HG03521 (cell line): ENCODE data around the gene DPCD.
"Not testable (repeated sequence)": the region's sequence is repeated elsewhere in the genome, so short reads cannot be mapped to it uniquely, and the experiment has no call there.

Source experiments
- ATAC-seq: cut with Tn5 transposase; IDR thresholded peaks from one replicate; pipeline ENCODE4 v1.9.1; 2021; ENCODE audit warnings: mild to moderate bottlenecking, moderate library complexity; ENCODE audit not compliant: unreplicated experiment

The DPCD gene

GRCh38 chr10:101580486-101581399 is 7.4 kb upstream of the DPCD start:
- ATAC-seq, result no peak

GRCh38 chr10:101585841-101586240 is 2.3 kb upstream of the DPCD start:
- no peak for ATAC-seq

GRCh38 chr10:101588879-101589278 is 758 bp downstream of the DPCD start:
- ATAC-seq, result no peak

- ATAC-seq, result not testable (repeated sequence)
Measured at GRCh38 chr10:101593331-101593730, 5.2 kb downstream of the DPCD start.

- ATAC-seq, result no peak
Measured at GRCh38 chr10:101595591-101596433, 7.7 kb downstream of the DPCD start.

GRCh38 chr10:101597091-101597900 is 9.2 kb downstream of the DPCD start:
- no peak for ATAC-seq

- ATAC-seq, result no peak
Measured at GRCh38 chr10:101601541-101601940, 13.4 kb downstream of the DPCD start.

- ATAC-seq, result no peak
Measured at GRCh38 chr10:101602761-101603398, 14.8 kb downstream of the DPCD start.

GRCh38 chr10:101607124-101607523 is 19.0 kb downstream of the DPCD start:
- no peak for ATAC-seq

- ATAC-seq, result no peak
Measured at GRCh38 chr10:101609481-101609880, 21.4 kb downstream of the DPCD start.

GRCh38 chr10:101611096-101611905 is 23.2 kb downstream of the DPCD start:
- ATAC-seq, result no peak

- ATAC-seq, result no peak
Measured at GRCh38 chr10:101612086-101612485, 24.0 kb downstream of the DPCD start.

- no peak for ATAC-seq
Measured at GRCh38 chr10:101612872-101613271, 24.8 kb downstream of the DPCD start.

GRCh38 chr10:101613646-101614045 is 25.5 kb downstream of the DPCD start:
- no peak for ATAC-seq

- no peak for ATAC-seq
Measured at GRCh38 chr10:101614663-101615524, 26.8 kb downstream of the DPCD start.

GRCh38 chr10:101615525-101616116 is 27.5 kb downstream of the DPCD start:
- no peak for ATAC-seq

GRCh38 chr10:101616415-101617101 is 28.4 kb downstream of the DPCD start:
- ATAC-seq, result no peak
